SU-DHL-6 (cell line): ENCODE data around the gene RANBP17.

Experiments
- CTCF ChIP-seq: fragments of 200-600 bp; sonication (generic); IDR thresholded peaks from one replicate; pipeline ENCODE4 v1.5.1; 2017; ENCODE audit warnings: antibody characterized with exemption, mild to moderate bottlenecking, low read length, moderate library complexity; ENCODE audit not compliant: insufficient read depth, poor library complexity, severe bottlenecking
- EZH2phosphoT487 ChIP-seq: fragments of 200-600 bp; sonication (generic), shearing (Covaris generic); conservative IDR thresholded peaks from 2 replicates; pipeline ENCODE4 v1.6.1; 2018; ENCODE audit warnings: mild to moderate bottlenecking, antibody characterized with exemption, low read length, moderate library complexity, mixed read lengths

- TF ChIP-seq CTCF: no peak
- no peak for TF ChIP-seq EZH2phosphoT487
Measured at GRCh38 chr5:171023508-171023907, 161.7 kb downstream of the RANBP17 start.
